ENCODE data around the gene MICAL2. TPM values are rescaled to one million over a fixed set of nuclear protein-coding genes. Genes with fewer than 3 reads are reported as not detected.

MICAL2 gene
- total and polyA plus RNA-seq, 3 experiments from 2014 or later, result 32.4 to 147 (median 146) TPM

DNA sequence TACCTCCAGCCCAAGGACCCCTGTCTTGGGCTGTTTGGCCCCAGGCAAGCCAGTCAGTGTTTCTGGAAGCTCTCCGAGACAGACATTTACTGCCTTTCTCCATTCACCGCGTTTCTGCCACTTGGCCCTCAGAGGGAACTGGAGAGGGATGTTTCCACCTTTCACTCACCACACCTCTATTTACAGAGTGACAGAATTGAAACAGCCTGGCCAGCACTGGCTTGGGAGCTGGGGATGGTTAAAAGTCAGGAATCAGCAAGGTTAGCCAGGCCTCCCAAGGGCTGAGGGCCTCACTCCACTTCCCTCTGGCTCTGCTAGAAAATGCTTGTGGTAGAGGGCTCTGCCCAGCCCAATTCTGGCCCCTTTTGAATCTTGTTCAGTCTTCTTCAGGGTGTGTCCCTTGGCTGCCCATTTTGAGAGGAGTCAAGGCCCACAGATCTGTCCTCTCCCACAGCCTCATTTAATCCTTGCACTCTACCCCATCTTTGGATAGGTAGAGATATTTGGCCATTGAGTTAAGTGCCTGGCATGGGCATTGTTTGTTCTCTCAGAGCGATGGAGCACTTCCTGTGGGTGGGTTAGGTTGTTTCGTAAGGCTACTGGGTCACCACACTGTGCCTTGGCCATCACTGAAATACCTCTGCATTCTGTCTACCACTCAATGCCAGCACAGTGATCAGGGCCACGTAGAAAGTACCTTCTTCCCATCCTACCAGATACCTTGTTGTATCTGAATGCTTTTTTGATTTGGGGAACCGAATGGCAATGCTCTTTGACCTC lies 119.2 kb downstream of the MICAL2 start:
- Histone ChIP-seq H3K4me3 (ENCODE audit: low read length) (no peak overlapping the region), H3K27me3 (ENCODE audit: insufficient read depth, low read length, poor library complexity, severe bottlenecking) (no peaks in the 10 kb centered on the region), H3K4me1 (ENCODE audit: insufficient read depth, low read length) (peaks cover 9% of the 10 kb centered on the region), H3K36me3 (ENCODE audit: insufficient read depth, low read length) (peaks cover 13% of the 10 kb centered on the region), H3K9me3 (ENCODE audit: low read length) (no peaks in the 10 kb centered on the region), H3K27ac (ENCODE audit: low read depth, low read length) (no peak overlapping the region)
- no peaks in the 10 kb centered on the region for H3K9me3 Mint-ChIP-seq
- ChIA-PET CTCF (no interaction called here), POLR2A (no interaction called here)
- peaks cover 18 to 28% (median 19%) of the 10 kb centered on the region in 3 donors for H3K4me1 Mint-ChIP-seq
- H3K27me3 Mint-ChIP-seq, result no peaks in the 10 kb centered on the region
- H3K36me3 Mint-ChIP-seq, result peaks cover 12 to 71% (median 36%) of the 10 kb centered on the region in 3 donors
- no peak overlapping the region for H3K4me3 Mint-ChIP-seq
- H3K27ac Mint-ChIP-seq, result peak overlapping the region; percentile 25 to 90 (median 80)
- DNase-seq, result no peak

DNA sequence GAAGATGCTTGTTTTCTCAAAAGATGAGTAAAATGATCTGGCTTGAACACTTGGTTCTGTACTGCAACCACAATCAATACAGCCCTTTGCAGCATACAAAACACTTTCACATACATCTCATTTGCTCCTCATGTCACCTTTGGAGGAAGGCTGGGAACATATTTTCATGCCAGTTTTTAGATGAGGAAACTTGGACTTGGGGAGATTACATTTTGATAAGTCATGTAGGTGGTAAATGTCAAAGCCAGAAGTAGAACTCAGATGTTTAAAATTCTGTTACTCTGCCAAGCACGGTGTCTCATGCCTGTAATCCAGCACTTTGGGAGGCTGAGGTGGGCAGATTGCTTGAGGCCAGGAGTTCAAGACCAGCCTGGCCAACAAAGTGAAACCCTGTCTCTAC lies 121.8 kb downstream of the MICAL2 start:
- Mint-ChIP-seq H3K27ac (peak overlapping the region in 7 of 8 donors; percentile 18 to 92 (median 53)), H3K4me1 (peaks cover 27 to 34% (median 27%) of the 10 kb centered on the region in 3 donors), H3K36me3 (peaks cover 9 to 62% (median 35%) of the 10 kb centered on the region in 3 donors), H3K27me3 (no peaks in the 10 kb centered on the region), H3K9me3 (no peaks in the 10 kb centered on the region), H3K4me3 (no peak overlapping the region)
- Histone ChIP-seq H3K9me3 (ENCODE audit: low read length) (no peaks in the 10 kb centered on the region), H3K27ac (ENCODE audit: low read depth, low read length) (no peak overlapping the region), H3K4me3 (ENCODE audit: low read length) (no peak overlapping the region), H3K27me3 (ENCODE audit: insufficient read depth, low read length, poor library complexity, severe bottlenecking) (no peaks in the 10 kb centered on the region), H3K36me3 (ENCODE audit: insufficient read depth, low read length) (peaks cover 6% of the 10 kb centered on the region), H3K4me1 (ENCODE audit: insufficient read depth, low read length) (peaks cover 16% of the 10 kb centered on the region)
- CTCF ChIA-PET, result no interaction called here
- no peak for DNase-seq
- POLR2A ChIA-PET, result no interaction called here

- Histone ChIP-seq H3K36me3 (ENCODE audit: insufficient read depth, low read length) (peaks cover 4% of the 10 kb centered on the region), H3K9me3 (ENCODE audit: low read length) (no peaks in the 10 kb centered on the region), H3K4me1 (ENCODE audit: insufficient read depth, low read length) (peaks cover 16% of the 10 kb centered on the region), H3K27ac (ENCODE audit: low read depth, low read length) (no peak overlapping the region), H3K4me3 (ENCODE audit: low read length) (no peak overlapping the region), H3K27me3 (ENCODE audit: insufficient read depth, low read length, poor library complexity, severe bottlenecking) (no peaks in the 10 kb centered on the region)
- Mint-ChIP-seq H3K27me3 (no peaks in the 10 kb centered on the region), H3K27ac (peak overlapping the region; percentile 34 to 97 (median 76)), H3K36me3 (peaks cover 7 to 59% (median 35%) of the 10 kb centered on the region in 3 donors), H3K4me1 (peaks cover 27 to 29% (median 27%) of the 10 kb centered on the region in 3 donors), H3K9me3 (no peaks in the 10 kb centered on the region), H3K4me3 (no peak overlapping the region)
- POLR2A ChIA-PET, result no interaction called here
- DNase-seq, result no peak
- CTCF ChIA-PET, result interaction anchor here (1.0 to 1.9 kb wide), 5 partner anchors 8 to 180 kb away, joined by 3 to 9 read pairs (median 4); no protein-coding TSS in a partner anchor
Measured at GRCh38 chr11:12232817-12233601, 122.6 kb downstream of the MICAL2 start.

GRCh38 chr11:12233602-12233925 lies 123.2 kb downstream of the MICAL2 start:
- Mint-ChIP-seq H3K4me3 (no peak overlapping the region), H3K9me3 (no peaks in the 10 kb centered on the region), H3K27ac (peak overlapping the region in 7 of 8 donors; percentile 8 to 97 (median 64)), H3K36me3 (peaks cover 3 to 60% (median 31%) of the 10 kb centered on the region in 3 donors), H3K4me1 (peaks cover 27 to 29% (median 27%) of the 10 kb centered on the region in 3 donors), H3K27me3 (no peaks in the 10 kb centered on the region)
- Histone ChIP-seq H3K36me3 (ENCODE audit: insufficient read depth, low read length) (peaks cover 4% of the 10 kb centered on the region), H3K4me1 (ENCODE audit: insufficient read depth, low read length) (peaks cover 16% of the 10 kb centered on the region), H3K27ac (ENCODE audit: low read depth, low read length) (no peak overlapping the region), H3K4me3 (ENCODE audit: low read length) (no peak overlapping the region), H3K9me3 (ENCODE audit: low read length) (no peaks in the 10 kb centered on the region), H3K27me3 (ENCODE audit: insufficient read depth, low read length, poor library complexity, severe bottlenecking) (no peaks in the 10 kb centered on the region)
- CTCF ChIA-PET, result interaction anchor here (1.0 to 7.5 kb wide), 6 partner anchors 9 to 188 kb away, joined by 3 to 81 read pairs (median 6); no protein-coding TSS in a partner anchor
- POLR2A ChIA-PET, result no interaction called here
- DNase-seq, result no peak

DNA sequence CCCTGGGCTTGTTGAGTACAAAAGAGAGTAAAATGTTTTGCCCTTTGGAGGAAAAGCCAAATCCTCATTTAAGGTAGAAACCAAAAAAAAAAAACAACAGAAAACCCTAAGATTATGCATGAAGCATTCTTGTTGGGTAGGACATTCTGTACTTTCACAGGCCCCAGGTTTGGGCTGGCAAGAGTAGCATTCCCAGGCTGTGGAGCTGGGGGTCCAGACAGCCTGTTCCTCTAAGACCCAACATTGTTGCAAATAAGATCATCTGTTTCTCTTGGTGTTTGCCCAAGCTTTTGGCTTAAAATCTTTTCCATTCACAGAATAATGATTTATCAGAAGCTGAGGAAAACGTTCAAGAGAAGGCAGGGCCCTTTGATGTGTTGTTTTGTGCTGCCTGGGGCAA lies 123.8 kb downstream of the MICAL2 start:
- ChIA-PET POLR2A (no interaction called here), CTCF (interaction anchor here (0.7 to 7.5 kb wide), 7 partner anchors 9 to 188 kb away, joined by 3 to 81 read pairs (median 5); no protein-coding TSS in a partner anchor)
- no peaks in the 10 kb centered on the region for H3K27me3 ChIP-seq (ENCODE audit: insufficient read depth, low read length, poor library complexity, severe bottlenecking)
- no peaks in the 10 kb centered on the region for H3K27me3 Mint-ChIP-seq
- peaks cover 0 to 63% (median 28%) of the 10 kb centered on the region in 3 donors for H3K36me3 Mint-ChIP-seq
- H3K4me1 Mint-ChIP-seq, result peaks cover 27 to 29% (median 27%) of the 10 kb centered on the region in 3 donors
- H3K4me3 Mint-ChIP-seq, result peak overlapping the region in 1 of 7 donors; percentile 10
- H3K36me3 ChIP-seq (ENCODE audit: insufficient read depth, low read length), result peaks cover 4% of the 10 kb centered on the region
- H3K27ac ChIP-seq (ENCODE audit: low read depth, low read length), result no peak overlapping the region
- H3K27ac Mint-ChIP-seq, result peak overlapping the region; percentile 47 to 98 (median 96)
- H3K9me3 ChIP-seq (ENCODE audit: low read length), result no peaks in the 10 kb centered on the region
- no peak for DNase-seq
- H3K4me1 ChIP-seq (ENCODE audit: insufficient read depth, low read length), result peaks cover 16% of the 10 kb centered on the region
- H3K9me3 Mint-ChIP-seq, result no peaks in the 10 kb centered on the region
- no peak overlapping the region for H3K4me3 ChIP-seq (ENCODE audit: low read length)

DNA sequence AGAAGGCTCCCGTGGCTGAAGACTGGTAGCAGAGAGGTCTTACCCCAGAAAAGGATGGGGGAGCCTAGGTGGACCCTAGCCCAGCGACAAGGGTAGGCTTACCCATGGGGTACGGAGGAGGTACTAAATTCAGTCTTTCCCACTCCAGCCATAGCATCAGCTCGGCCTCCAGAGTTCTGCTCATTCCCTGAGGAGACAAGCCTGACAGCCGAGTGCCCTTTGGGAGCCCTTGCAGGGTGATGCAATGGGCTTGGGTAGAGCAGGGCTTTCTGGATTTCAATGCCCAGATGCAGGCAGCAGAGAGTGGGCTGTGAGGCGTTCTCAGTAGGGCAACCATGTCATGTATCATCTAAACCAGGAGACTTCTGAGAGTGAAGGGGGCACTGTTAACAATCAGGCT lies 124.7 kb downstream of the MICAL2 start:
- Mint-ChIP-seq H3K27me3 (no peaks in the 10 kb centered on the region), H3K4me1 (peaks cover 25 to 29% (median 27%) of the 10 kb centered on the region in 3 donors), H3K9me3 (no peaks in the 10 kb centered on the region), H3K27ac (peak overlapping the region; percentile 78 to 99 (median 96)), H3K4me3 (peak overlapping the region in 3 of 7 donors; percentile 32 to 73 (median 38)), H3K36me3 (peaks cover 0 to 66% (median 23%) of the 10 kb centered on the region in 3 donors)
- H3K4me3 ChIP-seq (ENCODE audit: low read length), result no peak overlapping the region
- peaks cover 16% of the 10 kb centered on the region for H3K4me1 ChIP-seq (ENCODE audit: insufficient read depth, low read length)
- H3K9me3 ChIP-seq (ENCODE audit: low read length), result no peaks in the 10 kb centered on the region
- no peak for DNase-seq
- H3K27me3 ChIP-seq (ENCODE audit: insufficient read depth, low read length, poor library complexity, severe bottlenecking), result no peaks in the 10 kb centered on the region
- no peak overlapping the region for H3K27ac ChIP-seq (ENCODE audit: low read depth, low read length)
- ChIA-PET POLR2A (interaction anchor here (1.3 to 1.7 kb wide), 2 partner anchors 10 to 39 kb away, joined by 3 to 15 read pairs; no protein-coding TSS in a partner anchor), CTCF (interaction anchor here (1.2 to 7.5 kb wide), 10 partner anchors 10 to 189 kb away, joined by 3 to 81 read pairs (median 17); no protein-coding TSS in a partner anchor)
- peaks cover 8% of the 10 kb centered on the region for H3K36me3 ChIP-seq (ENCODE audit: insufficient read depth, low read length)

DNA sequence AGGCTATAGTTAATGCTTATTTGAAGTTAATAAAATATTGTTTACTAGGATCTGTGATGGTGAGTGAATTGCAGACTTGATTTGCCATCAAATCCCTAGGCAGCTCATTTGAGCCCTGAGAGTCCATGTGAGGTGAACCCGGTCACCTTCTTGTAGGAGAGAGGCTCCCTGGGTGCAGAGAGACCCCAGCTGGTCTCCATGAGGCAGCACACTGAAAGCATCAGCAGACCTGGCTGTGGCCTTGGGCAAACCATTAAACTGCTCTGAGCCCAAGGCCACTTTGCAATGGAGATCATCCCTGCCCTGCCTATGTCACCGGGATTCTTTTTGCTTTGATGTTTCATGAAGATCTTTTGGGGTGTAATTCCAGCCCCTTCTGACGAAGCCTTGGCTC lies 125.2 kb downstream of the MICAL2 start:
- POLR2A ChIA-PET, result interaction anchor here (1.3 to 1.7 kb wide), 2 partner anchors 11 to 40 kb away, joined by 3 to 15 read pairs; no protein-coding TSS in a partner anchor
- H3K27me3 ChIP-seq (ENCODE audit: insufficient read depth, low read length, poor library complexity, severe bottlenecking), result no peaks in the 10 kb centered on the region
- Mint-ChIP-seq H3K4me1 (peaks cover 25 to 29% (median 27%) of the 10 kb centered on the region in 3 donors), H3K27ac (peak overlapping the region; percentile 78 to 99 (median 96)), H3K9me3 (no peaks in the 10 kb centered on the region), H3K27me3 (no peaks in the 10 kb centered on the region), H3K4me3 (peak overlapping the region in 6 of 7 donors; percentile 70 to 78 (median 74)), H3K36me3 (peaks cover 0 to 66% (median 19%) of the 10 kb centered on the region in 3 donors)
- peaks cover 8% of the 10 kb centered on the region for H3K36me3 ChIP-seq (ENCODE audit: insufficient read depth, low read length)
- DNase-seq, result no peak
- H3K27ac ChIP-seq (ENCODE audit: low read depth, low read length), result peak overlapping the region; percentile 71
- peak overlapping the region; percentile 56 for H3K4me3 ChIP-seq (ENCODE audit: low read length)
- no peaks in the 10 kb centered on the region for H3K9me3 ChIP-seq (ENCODE audit: low read length)
- CTCF ChIA-PET, result interaction anchor here (0.6 to 7.5 kb wide), 28 partner anchors 10 to 190 kb away, joined by 3 to 81 read pairs (median 5); partner anchors contain the start of gene MICAL2
- peaks cover 16% of the 10 kb centered on the region for H3K4me1 ChIP-seq (ENCODE audit: insufficient read depth, low read length)
